Gastroesophageal sphincter (tissue), 4 donors: ENCODE data around the gene SIRT1. TPM values are rescaled to one million over a fixed set of nuclear protein-coding genes. Genes with fewer than 3 reads are reported as not detected.

ENCODE experiments used
- ATAC-seq: fragments of 150-250 bp; one replicate; pipeline ENCODE4 v1.9.1; 2016; ENCODE audit warnings: mild to moderate bottlenecking, moderate library complexity
- H3K27ac ChIP-seq, 4 donors: fragments of 200-600 bp; sonication (generic) in 3 of 4; 1 replicate in 3 of 4; 2 replicates in 1 of 4; pipeline ENCODE4 v1.5.1; 2016 to 2019
- H3K27me3 ChIP-seq: fragments of 200-600 bp; sonication (generic); one replicate; pipeline ENCODE4 v1.5.1; 2019
- H3K36me3 ChIP-seq, 2 donors: fragments of 200-600 bp; sonication (generic); one replicate each; pipeline ENCODE4 v1.5.1; 2019; ENCODE audit warnings: control low read depth in 1 of 2
- H3K4me1 ChIP-seq, 3 donors: fragments of 200-600 bp; sonication (generic); 1 replicate in 2 of 3; 2 replicates in 1 of 3; pipeline ENCODE4 v1.5.1; 2016 to 2019; ENCODE audit warnings: control low read depth in 2 of 3
- H3K4me3 ChIP-seq, 2 donors: fragments of 200-600 bp; sonication (generic); one replicate each; pipeline ENCODE4 v1.5.1; 2019; ENCODE audit warnings: mild to moderate bottlenecking in 1 of 2, moderate library complexity in 1 of 2
- H3K9me3 ChIP-seq, 3 donors: fragments of 200-600 bp; sonication (generic); one replicate each; pipeline ENCODE4 v1.5.1; 2017 to 2019; ENCODE audit warnings: control low read depth in 2 of 3
- CTCF ChIP-seq, 4 experiments: fragments of 200-600 bp in 2 of 4; fragments of 450-650 bp in 2 of 4; sonication (generic) in 1 of 4; IDR thresholded peaks; one replicate each; pipeline ENCODE4 v1.5.1; 2017 to 2019; ENCODE audit warnings: antibody characterized with exemption in 4 of 4, mild to moderate bottlenecking in 2 of 4, moderate library complexity in 2 of 4
- EP300 ChIP-seq: sonication (generic); formaldehyde crosslinking; IDR thresholded peaks from one replicate; pipeline ENCODE4 v1.6.1; 2017; ENCODE audit warnings: antibody characterized with exemption, mild to moderate bottlenecking
- POLR2A ChIP-seq, 2 donors: fragments of 450-650 bp; IDR thresholded peaks; one replicate each; pipeline ENCODE4 v1.6.1; 2017; ENCODE audit warnings: antibody characterized with exemption in 2 of 2, mild to moderate bottlenecking in 2 of 2, moderate library complexity in 1 of 2
- POLR2AphosphoS5 ChIP-seq: sonication (generic); formaldehyde crosslinking; IDR thresholded peaks from one replicate; pipeline ENCODE4 v1.6.1; 2017; ENCODE audit warnings: antibody characterized with exemption
- WGBS, 2 donors: methylation state at CpG; one replicate each; pipeline ENCODE4 v1.1.5; 2018; ENCODE audit warnings: low coverage in 1 of 2; 5-methylcytosine and 5-hydroxymethylcytosine counted together
- total RNA-seq, 4 donors: library from RNA; depleted of rRNA; stranded (reverse); fragments of >200 nt; gene quantifications; one replicate each; pipeline ENCODE4 v1.1.0, GENCODE V29; 2016

Gene SIRT1
- total RNA-seq, 4 donors from 2014 or later = 22.1 to 39.8 (median 33.4) TPM

GRCh38 chr10:67893637-67894036 lies 9.2 kb downstream of the SIRT1 start:
- Histone ChIP-seq H3K9me3 (no peaks in the 10 kb centered on the region), H3K4me1 (peaks cover 0 to 36% (median 0%) of the 10 kb centered on the region in 3 donors), H3K36me3 (peaks cover 3 to 100% of the 10 kb centered on the region in 2 donors), H3K4me3 (no peak overlapping the region), H3K27ac (no peak overlapping the region), H3K27me3 (no peaks in the 10 kb centered on the region)
- TF ChIP-seq POLR2A (IDR thresholded peaks at IDR 0.05) (no peak), EP300 (no peak), CTCF (IDR thresholded peaks at IDR 0.05) (no peak), POLR2AphosphoS5 (no peak)
- WGBS, 2 donors = 87 to 89% methylated on average over 7 to 14 of the region's 14 CpGs
- no peak for ATAC-seq

- Histone ChIP-seq H3K4me3 (no peak overlapping the region), H3K36me3 (peaks cover 5 to 95% of the 10 kb centered on the region in 2 donors), H3K4me1 (peaks cover 0 to 15% (median 0%) of the 10 kb centered on the region in 3 donors), H3K9me3 (no peaks in the 10 kb centered on the region), H3K27ac (no peak overlapping the region), H3K27me3 (no peaks in the 10 kb centered on the region)
- no peak for ATAC-seq
- no peak for TF ChIP-seq EP300
- TF ChIP-seq CTCF (IDR thresholded peaks at IDR 0.05) = no peak
- no peak for TF ChIP-seq POLR2AphosphoS5
- TF ChIP-seq POLR2A (IDR thresholded peaks at IDR 0.05) = no peak
- 85 to 91% methylated on average over 3 to 7 of the region's 7 CpGs for WGBS, 2 donors
Observed at GRCh38 chr10:67903581-67903980, 19.1 kb downstream of the SIRT1 start.

- no peak for TF ChIP-seq POLR2AphosphoS5
- no peak for TF ChIP-seq POLR2A (IDR thresholded peaks at IDR 0.05)
- no peak for TF ChIP-seq CTCF (IDR thresholded peaks at IDR 0.05)
- no peak for TF ChIP-seq EP300
- 69 to 87% methylated on average over 2 of the region's 2 CpGs for WGBS, 2 donors
- no peak for ATAC-seq
- Histone ChIP-seq H3K9me3 (no peaks in the 10 kb centered on the region), H3K4me3 (no peak overlapping the region), H3K27me3 (no peaks in the 10 kb centered on the region), H3K27ac (no peak overlapping the region), H3K36me3 (peaks cover 4 to 99% of the 10 kb centered on the region in 2 donors), H3K4me1 (no peaks in the 10 kb centered on the region)
Observed at GRCh38 chr10:67912331-67912946, 28.0 kb downstream of the SIRT1 start.

GRCh38 chr10:67914777-67915340 lies 30.4 kb downstream of the SIRT1 start:
- Histone ChIP-seq H3K27me3 (no peaks in the 10 kb centered on the region), H3K27ac (no peak overlapping the region), H3K9me3 (no peaks in the 10 kb centered on the region), H3K4me3 (no peak overlapping the region), H3K4me1 (no peaks in the 10 kb centered on the region), H3K36me3 (peaks cover 0 to 91% of the 10 kb centered on the region in 2 donors)
- TF ChIP-seq EP300 (no peak), CTCF (IDR thresholded peaks at IDR 0.05) (no peak), POLR2A (IDR thresholded peaks at IDR 0.05) (no peak), POLR2AphosphoS5 (no peak)
- 91 to 96% methylated on average over 8 of the region's 8 CpGs for WGBS, 2 donors
- no peak for ATAC-seq

- H3K27me3 ChIP-seq = no peaks in the 10 kb centered on the region
- no peak overlapping the region for H3K27ac ChIP-seq
- TF ChIP-seq POLR2AphosphoS5 (no peak), EP300 (no peak), CTCF (IDR thresholded peaks at IDR 0.05) (no peak), POLR2A (IDR thresholded peaks at IDR 0.05) (no peak)
- WGBS, 2 donors = 66 to 70% methylated on average over 2 of the region's 2 CpGs
- H3K9me3 ChIP-seq = no peaks in the 10 kb centered on the region
- no peak overlapping the region for H3K4me3 ChIP-seq
- no peaks in the 10 kb centered on the region for H3K4me1 ChIP-seq
- H3K36me3 ChIP-seq = peaks cover 0 to 70% of the 10 kb centered on the region in 2 donors
- ATAC-seq = no peak
Observed at GRCh38 chr10:67917169-67917568, 32.7 kb downstream of the SIRT1 start.
